HepG2 (cell line): ENCODE results near the gene PPAT. TPM values are rescaled to one million over a fixed set of nuclear protein-coding genes. Genes with fewer than 3 reads are reported as not detected.
A peak's percentile ranks its signal among the peaks of the same experiment; 100 is the strongest.

Experiments used
- ADNP ChIP-seq: sonication (generic); formaldehyde crosslinking; IDR thresholded peaks from 2 replicates; pipeline ENCODE4 v1.4.0; 2020; ENCODE audit warnings: missing genetic modification reagents
- HDAC1 ChIP-seq: sonication (generic); formaldehyde crosslinking; IDR thresholded peaks from 2 replicates; pipeline ENCODE4 v1.5.1; 2020; ENCODE audit warnings: mild to moderate bottlenecking, missing genetic modification reagents
- HOXA5 ChIP-seq: sonication (generic); formaldehyde crosslinking; IDR thresholded peaks from 2 replicates; pipeline ENCODE4 v1.4.0; 2020; ENCODE audit warnings: missing genetic modification reagents
- PAXIP1 ChIP-seq: sonication (generic); formaldehyde crosslinking; conservative IDR thresholded peaks from 2 replicates; pipeline ENCODE4 v1.4.0; 2020; ENCODE audit warnings: mild to moderate bottlenecking, missing genetic modification reagents, moderate library complexity
- RBM39 ChIP-seq: fragments of 200-400 bp; formaldehyde crosslinking; IDR thresholded peaks from one replicate; pipeline ENCODE4 v1.6.1; 2018; ENCODE audit warnings: antibody characterized with exemption, mild to moderate bottlenecking, low read depth, low read length; ENCODE audit not compliant: poor library complexity, severe bottlenecking
- SSRP1 ChIP-seq: IDR thresholded peaks from 2 replicates; pipeline ENCODE4 v1.6.1; 2016; ENCODE audit warnings: control low read depth
- ZNF558 ChIP-seq: sonication (generic); formaldehyde crosslinking; IDR thresholded peaks from 2 replicates; pipeline ENCODE4 v1.9.0; 2022; ENCODE audit warnings: mild to moderate bottlenecking, missing genetic modification reagents, borderline replicate concordance
- ZSCAN20 ChIP-seq: sonication (generic); formaldehyde crosslinking; IDR thresholded peaks from 2 replicates; pipeline ENCODE4 v1.4.0; 2020; ENCODE audit warnings: missing genetic modification reagents, mild to moderate bottlenecking, borderline replicate concordance
- ZUFSP ChIP-seq: sonication (generic); formaldehyde crosslinking; IDR thresholded peaks from 2 replicates; pipeline ENCODE4 v1.9.0; 2021; ENCODE audit warnings: missing genetic modification reagents, mild to moderate bottlenecking, borderline replicate concordance
- polyA plus RNA-seq, 8 experiments: library from polyadenylated mRNA; depleted of rRNA in 3 of 8; stranded (reverse) in 7 of 8; unstranded in 1 of 8; fragments of >200 nt; fragmentation: Illumina TruSeq in 4 of 8; extraction: Trizol in 4 of 8; gene quantifications; 2 replicates each; pipeline versions ENCODE4 v1.2.1 to v1.2.3, GENCODE V29; 2011 to 2016; ENCODE audit warnings: low read depth in 4 of 8, missing spikeins in 1 of 8, mixed read lengths in 1 of 8; ENCODE audit not compliant: insufficient read depth in 1 of 8
- total RNA-seq, 5 experiments: library from RNA; depleted of rRNA; stranded (reverse); fragments of >200 nt; fragmentation: Illumina TruSeq; extraction: Trizol; gene quantifications; 2 replicates each; pipeline ENCODE4 v1.2.3, GENCODE V29; 2016; ENCODE audit warnings: low read depth in 1 of 5
- TF ChIP-seq, protein P1 (sequence below): sonication (generic); formaldehyde crosslinking; IDR thresholded peaks from 2 replicates; pipeline ENCODE4 v1.4.0; 2020; ENCODE audit warnings: missing genetic modification reagents
- TF ChIP-seq, protein P2 (sequence below): IDR thresholded peaks from 2 replicates; pipeline ENCODE4 v1.6.1; 2016; ENCODE audit warnings: missing genetic modification reagents, missing compliant biosample characterization
- TF ChIP-seq, protein P3 (sequence below): sonication (generic); formaldehyde crosslinking; IDR thresholded peaks from 2 replicates; pipeline ENCODE4 v1.5.0; 2020; ENCODE audit warnings: mild to moderate bottlenecking, missing genetic modification reagents, borderline replicate concordance
- TF ChIP-seq, protein P4 (sequence below): sonication (generic); formaldehyde crosslinking; IDR thresholded peaks from 2 replicates; pipeline ENCODE4 v1.5.1; 2020; ENCODE audit warnings: mild to moderate bottlenecking, moderate library complexity, missing genetic modification reagents

The PPAT gene
- total and polyA plus RNA-seq, 2 of the 13 experiments (the other 11 are each of a cell fraction or from before 2014, with no cell fraction given) = 16.9 to 62.6 TPM

DNA sequence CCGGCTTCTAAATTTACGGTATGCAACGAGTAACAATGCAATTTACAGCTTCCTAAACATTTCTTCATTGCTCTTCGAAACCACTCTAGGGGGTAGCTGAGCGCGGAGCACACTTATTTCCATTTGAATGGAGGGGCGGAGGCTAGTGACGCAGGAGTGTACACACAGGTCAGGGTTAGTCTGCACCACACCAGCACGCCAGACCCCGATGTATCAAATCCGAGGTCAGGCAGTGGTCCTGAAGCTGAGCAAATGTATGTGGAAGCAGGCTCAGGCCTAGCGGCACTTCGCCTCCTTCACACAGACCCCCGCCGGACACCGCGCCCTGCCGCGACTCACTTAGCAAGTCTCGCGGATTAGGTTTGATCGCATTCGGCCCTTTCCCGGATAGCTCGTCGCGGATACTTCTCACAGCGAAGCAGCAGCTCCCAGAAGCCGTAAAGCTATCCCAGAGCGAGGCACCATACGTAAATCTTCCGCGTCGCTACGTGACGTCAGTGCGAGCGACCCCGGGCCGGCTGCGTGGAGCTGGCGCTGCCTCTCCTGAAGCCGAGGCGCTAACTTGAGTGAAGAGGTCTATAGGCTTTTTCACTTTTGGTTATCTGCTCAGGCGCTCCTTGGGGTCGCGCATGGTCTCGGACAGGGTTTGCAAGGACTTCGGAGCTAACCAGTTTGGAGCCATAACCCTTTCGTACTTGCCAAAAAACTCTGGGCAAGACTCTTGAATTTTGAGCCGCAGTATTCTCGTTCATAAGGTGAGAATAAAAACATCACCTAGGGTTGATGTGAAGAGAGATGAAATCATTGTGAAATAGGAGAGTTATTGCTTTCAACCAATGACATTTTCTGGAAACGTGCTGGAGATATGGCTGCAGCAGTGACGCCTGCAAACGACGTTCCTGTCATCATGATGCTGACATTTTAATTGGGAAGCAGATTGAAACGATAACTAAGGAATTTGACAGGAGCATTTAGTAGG, 48.1 kb downstream of the PPAT start, which contains the start of gene AASDH (continued):
- TF ChIP-seq ZUFSP (CRISPR knock-in tag) (no peak), HDAC1 (CRISPR knock-in tag) (peak; percentile 90), ZSCAN20 (CRISPR knock-in tag) (no peak; the same call in 1 of the 2 replicates), ZNF558 (0 out of 2 replicates have a peak, but pooled peaks have one; percentile 72), RBM39 (peak; percentile 30), SSRP1 (CRISPR knock-in tag) (no peak), PAXIP1 (CRISPR knock-in tag) (peak; percentile 42; the same call in 1 of the 2 replicates), ADNP (CRISPR knock-in tag) (no peak), HOXA5 (CRISPR knock-in tag) (peak; percentile 71)
- TF ChIP-seq, protein P1, sequence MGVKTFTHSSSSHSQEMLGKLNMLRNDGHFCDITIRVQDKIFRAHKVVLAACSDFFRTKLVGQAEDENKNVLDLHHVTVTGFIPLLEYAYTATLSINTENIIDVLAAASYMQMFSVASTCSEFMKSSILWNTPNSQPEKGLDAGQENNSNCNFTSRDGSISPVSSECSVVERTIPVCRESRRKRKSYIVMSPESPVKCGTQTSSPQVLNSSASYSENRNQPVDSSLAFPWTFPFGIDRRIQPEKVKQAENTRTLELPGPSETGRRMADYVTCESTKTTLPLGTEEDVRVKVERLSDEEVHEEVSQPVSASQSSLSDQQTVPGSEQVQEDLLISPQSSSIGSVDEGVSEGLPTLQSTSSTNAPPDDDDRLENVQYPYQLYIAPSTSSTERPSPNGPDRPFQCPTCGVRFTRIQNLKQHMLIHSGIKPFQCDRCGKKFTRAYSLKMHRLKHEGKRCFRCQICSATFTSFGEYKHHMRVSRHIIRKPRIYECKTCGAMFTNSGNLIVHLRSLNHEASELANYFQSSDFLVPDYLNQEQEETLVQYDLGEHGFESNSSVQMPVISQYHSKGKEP (CRISPR knock-in tag) = 0 out of 2 replicates have a peak, but pooled peaks have one; percentile 71
- TF ChIP-seq, protein P2, sequence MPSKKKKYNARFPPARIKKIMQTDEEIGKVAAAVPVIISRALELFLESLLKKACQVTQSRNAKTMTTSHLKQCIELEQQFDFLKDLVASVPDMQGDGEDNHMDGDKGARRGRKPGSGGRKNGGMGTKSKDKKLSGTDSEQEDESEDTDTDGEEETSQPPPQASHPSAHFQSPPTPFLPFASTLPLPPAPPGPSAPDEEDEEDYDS = peak; percentile 80
- TF ChIP-seq, protein P3, sequence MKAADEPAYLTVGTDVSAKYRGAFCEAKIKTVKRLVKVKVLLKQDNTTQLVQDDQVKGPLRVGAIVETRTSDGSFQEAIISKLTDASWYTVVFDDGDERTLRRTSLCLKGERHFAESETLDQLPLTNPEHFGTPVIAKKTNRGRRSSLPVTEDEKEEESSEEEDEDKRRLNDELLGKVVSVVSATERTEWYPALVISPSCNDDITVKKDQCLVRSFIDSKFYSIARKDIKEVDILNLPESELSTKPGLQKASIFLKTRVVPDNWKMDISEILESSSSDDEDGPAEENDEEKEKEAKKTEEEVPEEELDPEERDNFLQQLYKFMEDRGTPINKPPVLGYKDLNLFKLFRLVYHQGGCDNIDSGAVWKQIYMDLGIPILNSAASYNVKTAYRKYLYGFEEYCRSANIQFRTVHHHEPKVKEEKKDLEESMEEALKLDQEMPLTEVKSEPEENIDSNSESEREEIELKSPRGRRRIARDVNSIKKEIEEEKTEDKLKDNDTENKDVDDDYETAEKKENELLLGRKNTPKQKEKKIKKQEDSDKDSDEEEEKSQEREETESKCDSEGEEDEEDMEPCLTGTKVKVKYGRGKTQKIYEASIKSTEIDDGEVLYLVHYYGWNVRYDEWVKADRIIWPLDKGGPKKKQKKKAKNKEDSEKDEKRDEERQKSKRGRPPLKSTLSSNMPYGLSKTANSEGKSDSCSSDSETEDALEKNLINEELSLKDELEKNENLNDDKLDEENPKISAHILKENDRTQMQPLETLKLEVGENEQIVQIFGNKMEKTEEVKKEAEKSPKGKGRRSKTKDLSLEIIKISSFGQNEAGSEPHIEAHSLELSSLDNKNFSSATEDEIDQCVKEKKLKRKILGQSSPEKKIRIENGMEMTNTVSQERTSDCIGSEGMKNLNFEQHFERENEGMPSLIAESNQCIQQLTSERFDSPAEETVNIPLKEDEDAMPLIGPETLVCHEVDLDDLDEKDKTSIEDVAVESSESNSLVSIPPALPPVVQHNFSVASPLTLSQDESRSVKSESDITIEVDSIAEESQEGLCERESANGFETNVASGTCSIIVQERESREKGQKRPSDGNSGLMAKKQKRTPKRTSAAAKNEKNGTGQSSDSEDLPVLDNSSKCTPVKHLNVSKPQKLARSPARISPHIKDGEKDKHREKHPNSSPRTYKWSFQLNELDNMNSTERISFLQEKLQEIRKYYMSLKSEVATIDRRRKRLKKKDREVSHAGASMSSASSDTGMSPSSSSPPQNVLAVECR (CRISPR knock-in tag) = peak; percentile 95
- TF ChIP-seq, protein P4, sequence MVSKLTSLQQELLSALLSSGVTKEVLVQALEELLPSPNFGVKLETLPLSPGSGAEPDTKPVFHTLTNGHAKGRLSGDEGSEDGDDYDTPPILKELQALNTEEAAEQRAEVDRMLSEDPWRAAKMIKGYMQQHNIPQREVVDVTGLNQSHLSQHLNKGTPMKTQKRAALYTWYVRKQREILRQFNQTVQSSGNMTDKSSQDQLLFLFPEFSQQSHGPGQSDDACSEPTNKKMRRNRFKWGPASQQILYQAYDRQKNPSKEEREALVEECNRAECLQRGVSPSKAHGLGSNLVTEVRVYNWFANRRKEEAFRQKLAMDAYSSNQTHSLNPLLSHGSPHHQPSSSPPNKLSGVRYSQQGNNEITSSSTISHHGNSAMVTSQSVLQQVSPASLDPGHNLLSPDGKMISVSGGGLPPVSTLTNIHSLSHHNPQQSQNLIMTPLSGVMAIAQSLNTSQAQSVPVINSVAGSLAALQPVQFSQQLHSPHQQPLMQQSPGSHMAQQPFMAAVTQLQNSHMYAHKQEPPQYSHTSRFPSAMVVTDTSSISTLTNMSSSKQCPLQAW = peak; percentile 71; the same call in 1 of the 2 replicates
